Left ventricle myocardium inferior (tissue), 1 donor: ENCODE data around the gene PDHB. TPM values are rescaled to one million over a fixed set of nuclear protein-coding genes. Genes with fewer than 3 reads are reported as not detected.

ENCODE experiments used
- DNase-seq: peaks from one replicate; pipeline ENCODE4 v3.0.0-alpha.2; 2020
- H3K27ac ChIP-seq: fragments of 200-600 bp; replicated peaks from 2 replicates; pipeline ENCODE4 v1.8.0; 2021
- H3K27me3 ChIP-seq: fragments of 200-600 bp; 2 replicates; pipeline ENCODE4 v1.8.0; 2021; ENCODE audit warnings: low read depth
- H3K36me3 ChIP-seq: fragments of 200-600 bp; 2 replicates; pipeline ENCODE4 v1.8.0; 2021
- H3K4me1 ChIP-seq: fragments of 200-600 bp; 2 replicates; pipeline ENCODE4 v1.8.0; 2021
- H3K4me3 ChIP-seq: fragments of 200-600 bp; 2 replicates; pipeline ENCODE4 v1.8.0; 2021; ENCODE audit warnings: mild to moderate bottlenecking, moderate library complexity
- H3K9me3 ChIP-seq: fragments of 200-600 bp; replicated peaks from 2 replicates; pipeline ENCODE4 v1.8.0; 2021
- intact Hi-C: fragments of 100-400 bp; cut with micrococcal nuclease; formaldehyde crosslinking; loops from one replicate; pipeline ENCODE4 v1.11.0; 2022
- total RNA-seq: library from RNA; stranded (reverse); fragmentation: NEBNext Ultra II Directional; extraction: Animal tissue kit (Norgen Biotek cat#: 25700); gene quantifications from one replicate; pipeline ENCODE4 v1.2.1, GENCODE V29; 2021
- TF ChIP-seq, protein P1 (sequence below): fragments of 200-600 bp; IDR thresholded peaks from 2 replicates; pipeline ENCODE4 v1.8.0; 2021; ENCODE audit warnings: antibody characterized with exemption, mild to moderate bottlenecking, borderline replicate concordance
- donor health status: DM: no; HTN: yes; CAD: no; lungs with severe emphysema.

The PDHB gene
- total RNA-seq, 1 donor from 2014 or later, result 195 TPM

DNA sequence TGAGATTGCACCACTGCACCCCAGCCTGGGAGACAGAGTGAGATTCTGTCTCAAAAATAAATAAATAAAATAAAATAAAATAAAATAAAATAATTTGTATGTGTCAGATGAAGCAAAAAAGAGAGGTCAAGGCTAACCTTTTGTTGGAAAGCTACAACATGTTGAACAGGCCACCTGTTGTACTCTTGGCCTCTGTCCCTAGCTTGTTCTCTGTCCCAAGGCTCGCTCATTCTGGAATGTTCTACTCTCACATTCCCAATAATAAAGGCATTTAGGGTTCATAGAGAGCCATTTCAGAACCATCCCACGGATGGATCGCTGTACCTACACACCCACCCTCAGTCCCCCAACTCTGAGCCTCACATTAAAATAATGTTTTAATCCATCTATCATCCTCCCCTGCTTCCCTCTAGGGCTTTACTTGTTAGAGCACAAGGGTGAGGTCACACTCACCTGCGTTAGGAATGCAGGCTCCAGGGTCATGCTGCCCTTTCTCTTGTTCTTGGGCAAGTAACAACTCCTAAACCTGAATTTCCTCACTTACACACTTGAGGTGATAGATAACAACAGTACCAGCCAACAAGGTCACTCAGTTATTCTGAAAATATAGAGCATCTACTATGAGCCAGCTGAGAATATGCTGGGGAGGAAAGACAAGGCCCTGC lies 33.4 kb upstream of the PDHB start:
- Histone ChIP-seq H3K27me3 (no peaks in the 10 kb centered on the region), H3K4me1 (peaks cover 27% of the 10 kb centered on the region), H3K27ac (no peak overlapping the region), H3K4me3 (no peak overlapping the region), H3K36me3 (no peaks in the 10 kb centered on the region), H3K9me3 (no peaks in the 10 kb centered on the region)
- TF ChIP-seq, protein P1, sequence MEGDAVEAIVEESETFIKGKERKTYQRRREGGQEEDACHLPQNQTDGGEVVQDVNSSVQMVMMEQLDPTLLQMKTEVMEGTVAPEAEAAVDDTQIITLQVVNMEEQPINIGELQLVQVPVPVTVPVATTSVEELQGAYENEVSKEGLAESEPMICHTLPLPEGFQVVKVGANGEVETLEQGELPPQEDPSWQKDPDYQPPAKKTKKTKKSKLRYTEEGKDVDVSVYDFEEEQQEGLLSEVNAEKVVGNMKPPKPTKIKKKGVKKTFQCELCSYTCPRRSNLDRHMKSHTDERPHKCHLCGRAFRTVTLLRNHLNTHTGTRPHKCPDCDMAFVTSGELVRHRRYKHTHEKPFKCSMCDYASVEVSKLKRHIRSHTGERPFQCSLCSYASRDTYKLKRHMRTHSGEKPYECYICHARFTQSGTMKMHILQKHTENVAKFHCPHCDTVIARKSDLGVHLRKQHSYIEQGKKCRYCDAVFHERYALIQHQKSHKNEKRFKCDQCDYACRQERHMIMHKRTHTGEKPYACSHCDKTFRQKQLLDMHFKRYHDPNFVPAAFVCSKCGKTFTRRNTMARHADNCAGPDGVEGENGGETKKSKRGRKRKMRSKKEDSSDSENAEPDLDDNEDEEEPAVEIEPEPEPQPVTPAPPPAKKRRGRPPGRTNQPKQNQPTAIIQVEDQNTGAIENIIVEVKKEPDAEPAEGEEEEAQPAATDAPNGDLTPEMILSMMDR, result no peak
- intact Hi-C loops, result no loop called here
- no peak for DNase-seq

DNA sequence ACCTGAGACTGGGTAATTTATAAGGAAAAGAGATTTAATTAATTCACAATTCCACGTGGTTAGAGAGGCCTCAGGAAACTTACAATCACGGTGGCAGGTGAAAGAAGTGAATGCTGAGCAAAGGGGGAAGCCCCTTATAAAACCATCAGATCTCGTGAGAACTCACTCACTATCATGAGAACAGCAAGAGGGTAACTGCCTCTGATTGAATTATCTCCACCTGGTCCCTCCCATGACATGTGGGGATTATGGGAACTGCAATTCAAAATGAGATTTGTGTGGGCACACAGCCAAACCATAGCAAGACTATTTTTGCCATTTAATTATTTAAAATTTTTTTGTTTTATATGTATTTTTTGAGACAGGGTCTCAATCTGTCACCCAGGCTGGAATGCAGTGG lies 31.2 kb upstream of the PDHB start:
- Histone ChIP-seq H3K9me3 (no peaks in the 10 kb centered on the region), H3K27ac (no peak overlapping the region), H3K36me3 (no peaks in the 10 kb centered on the region), H3K27me3 (no peaks in the 10 kb centered on the region), H3K4me1 (peaks cover 13% of the 10 kb centered on the region), H3K4me3 (no peak overlapping the region)
- intact Hi-C loops, result no loop called here
- DNase-seq, result no peak
- TF ChIP-seq, protein P1, result no peak

DNA sequence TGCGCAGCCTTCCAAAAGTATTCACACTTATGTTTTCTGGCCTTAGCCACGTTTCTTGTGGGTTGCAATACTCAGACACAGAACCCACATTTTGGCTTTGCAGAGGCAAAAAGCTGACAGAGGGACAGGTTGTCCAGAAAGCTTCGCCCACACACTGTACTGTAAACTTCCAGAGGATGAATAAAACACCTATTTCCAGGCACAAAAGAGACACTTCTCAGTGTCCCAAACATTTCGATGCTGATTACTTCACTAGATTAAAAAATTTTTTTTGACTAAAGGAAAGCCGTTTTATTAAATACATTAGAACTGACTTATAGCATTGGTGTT lies 30.3 kb upstream of the PDHB start:
- intact Hi-C loops, result no loop called here
- Histone ChIP-seq H3K36me3 (no peaks in the 10 kb centered on the region), H3K27me3 (no peaks in the 10 kb centered on the region), H3K9me3 (no peaks in the 10 kb centered on the region), H3K4me1 (peaks cover 13% of the 10 kb centered on the region), H3K4me3 (peak overlapping the region; percentile 53), H3K27ac (no peak overlapping the region)
- TF ChIP-seq, protein P1, result no peak
- DNase-seq, result no peak

DNA sequence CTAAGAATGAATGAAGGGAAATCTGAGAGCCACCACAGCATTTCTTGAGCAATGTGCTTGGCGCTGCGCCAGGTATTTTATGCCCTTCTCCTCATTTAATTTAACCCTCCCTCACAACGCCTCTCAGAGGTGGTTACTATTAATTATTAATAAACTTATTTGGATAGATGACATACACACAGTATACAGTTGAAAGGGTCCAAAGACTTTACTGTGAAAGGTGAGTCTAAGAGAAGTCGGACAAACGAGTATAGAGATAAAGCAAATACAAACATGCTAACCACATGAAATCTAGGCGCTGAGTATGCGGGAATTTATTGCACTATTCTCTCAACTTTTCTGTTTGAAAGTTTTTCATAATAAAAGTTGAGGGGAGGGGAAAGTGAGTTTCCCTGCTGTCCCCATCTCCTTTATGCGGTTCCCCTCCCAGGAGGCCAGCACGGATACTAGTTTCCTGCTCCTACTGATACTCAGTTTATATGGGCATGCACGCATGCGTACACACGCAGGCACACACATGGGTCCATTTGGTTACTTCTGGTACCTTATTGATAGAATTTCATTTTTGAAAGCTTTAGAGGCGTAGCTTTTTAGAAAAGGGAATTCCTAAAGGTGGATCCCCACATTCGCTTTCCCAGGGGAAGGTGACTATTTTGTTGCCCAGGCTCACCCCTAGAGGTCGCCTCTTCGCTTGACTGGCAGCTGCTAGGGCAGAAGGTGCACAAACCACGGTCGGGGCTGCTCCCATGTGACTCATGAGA lies 29.7 kb upstream of the PDHB start:
- H3K4me3 ChIP-seq, result peak overlapping the region; percentile 53
- no peaks in the 10 kb centered on the region for H3K27me3 ChIP-seq
- no peaks in the 10 kb centered on the region for H3K9me3 ChIP-seq
- peaks cover 13% of the 10 kb centered on the region for H3K4me1 ChIP-seq
- H3K36me3 ChIP-seq, result no peaks in the 10 kb centered on the region
- no peak overlapping the region for H3K27ac ChIP-seq
- intact Hi-C loops, result no loop called here
- TF ChIP-seq, protein P1, result peak; percentile 83
- peak; percentile 62 for DNase-seq

DNA sequence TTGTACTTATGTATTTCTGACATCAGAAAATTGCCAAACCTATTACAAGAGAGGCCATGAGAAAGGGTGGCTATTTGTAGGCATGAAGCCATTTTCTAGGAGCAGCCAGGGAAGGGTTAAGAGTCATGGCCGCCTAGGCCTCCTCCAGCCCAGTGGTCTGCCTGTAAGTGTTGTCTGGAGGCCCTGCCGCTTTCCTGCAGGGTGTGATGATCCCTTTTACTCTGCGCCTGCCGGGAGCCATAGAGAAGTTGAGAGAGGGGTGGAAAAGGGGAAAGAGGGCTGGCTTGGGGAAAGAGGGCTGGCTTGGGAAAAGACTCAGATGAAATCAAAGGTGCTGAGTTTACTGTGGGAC lies 29.2 kb upstream of the PDHB start:
- Histone ChIP-seq H3K4me3 (no peak overlapping the region), H3K4me1 (peaks cover 13% of the 10 kb centered on the region), H3K9me3 (no peaks in the 10 kb centered on the region), H3K36me3 (no peaks in the 10 kb centered on the region), H3K27ac (no peak overlapping the region), H3K27me3 (no peaks in the 10 kb centered on the region)
- intact Hi-C loops, result no loop called here
- TF ChIP-seq, protein P1, result no peak
- no peak for DNase-seq
